HepG2 (cell line): ENCODE results near the gene MRPL51. TPM values are rescaled to one million over a fixed set of nuclear protein-coding genes. Genes with fewer than 3 reads are reported as not detected.

Experiments
- CEBPG ChIP-seq: IDR thresholded peaks from 2 replicates; pipeline ENCODE4 v1.6.1; 2016
- LCORL ChIP-seq, 2 experiments: fragments of 450-650 bp in 1 of 2; sonication (generic) in 1 of 2; formaldehyde crosslinking in 1 of 2; IDR thresholded peaks; 2 replicates each; pipeline versions ENCODE4 v1.5.0 to v1.6.1; 2017 to 2020; ENCODE audit warnings: antibody characterized with exemption in 1 of 2, missing genetic modification reagents in 1 of 2
- MIER2 ChIP-seq: IDR thresholded peaks from 2 replicates; pipeline ENCODE4 v1.6.1; 2016; ENCODE audit warnings: missing biosample characterization, missing genetic modification reagents
- NR2F2 ChIP-seq: IDR thresholded peaks from 2 replicates; pipeline ENCODE4 v1.6.1; 2012; ENCODE audit warnings: low read depth, inconsistent platforms, borderline replicate concordance
- REL ChIP-seq: sonication (generic); formaldehyde crosslinking; conservative IDR thresholded peaks from 2 replicates; pipeline ENCODE4 v1.8.0; 2022; ENCODE audit warnings: mild to moderate bottlenecking, missing genetic modification reagents, moderate library complexity
- SP2 ChIP-seq: sonication (generic); formaldehyde crosslinking; IDR thresholded peaks from 2 replicates; pipeline ENCODE4 v1.5.1; 2020; ENCODE audit warnings: mild to moderate bottlenecking, missing genetic modification reagents
- SRY ChIP-seq: sonication (generic); formaldehyde crosslinking; IDR thresholded peaks from 2 replicates; pipeline ENCODE4 v1.8.0; 2022; ENCODE audit warnings: mild to moderate bottlenecking, missing genetic modification reagents
- TCF7 ChIP-seq: sonication (generic); IDR thresholded peaks from 2 replicates; pipeline ENCODE4 v1.6.1; 2016; ENCODE audit warnings: antibody characterized with exemption, low read depth
- ZMAT3 ChIP-seq: sonication (generic); formaldehyde crosslinking; conservative IDR thresholded peaks from 2 replicates; pipeline ENCODE4 v1.7.0; 2021; ENCODE audit warnings: missing genetic modification reagents
- ZNF383 ChIP-seq: sonication (generic); formaldehyde crosslinking; IDR thresholded peaks from 2 replicates; pipeline ENCODE4 v1.4.0; 2020; ENCODE audit warnings: missing genetic modification reagents, mild to moderate bottlenecking, borderline replicate concordance
- ZNF547 ChIP-seq: sonication (generic); formaldehyde crosslinking; IDR thresholded peaks from 2 replicates; pipeline ENCODE4 v1.5.1; 2020; ENCODE audit warnings: mild to moderate bottlenecking, missing genetic modification reagents
- ZNF713 ChIP-seq: sonication (generic); formaldehyde crosslinking; IDR thresholded peaks from 2 replicates; pipeline ENCODE4 v1.4.0; 2020; ENCODE audit warnings: mild to moderate bottlenecking, missing genetic modification reagents
- polyA plus RNA-seq, 8 experiments: library from polyadenylated mRNA; depleted of rRNA in 3 of 8; stranded (reverse) in 7 of 8; unstranded in 1 of 8; fragments of >200 nt; fragmentation: Illumina TruSeq in 4 of 8; extraction: Trizol in 4 of 8; gene quantifications; 2 replicates each; pipeline versions ENCODE4 v1.2.1 to v1.2.3, GENCODE V29; 2011 to 2016; ENCODE audit warnings: low read depth in 4 of 8, missing spikeins in 1 of 8, mixed read lengths in 1 of 8; ENCODE audit not compliant: insufficient read depth in 1 of 8
- total RNA-seq, 5 experiments: library from RNA; depleted of rRNA; stranded (reverse); fragments of >200 nt; fragmentation: Illumina TruSeq; extraction: Trizol; gene quantifications; 2 replicates each; pipeline ENCODE4 v1.2.3, GENCODE V29; 2016; ENCODE audit warnings: low read depth in 1 of 5
- TF ChIP-seq, protein P1 (sequence below): sonication (generic); formaldehyde crosslinking; IDR thresholded peaks from 2 replicates; pipeline ENCODE4 v1.4.0; 2020; ENCODE audit warnings: mild to moderate bottlenecking, missing genetic modification reagents
- TF ChIP-seq, protein P2 (sequence below): IDR thresholded peaks from 2 replicates; pipeline ENCODE4 v1.6.1; 2016; ENCODE audit warnings: control low read depth
- TF ChIP-seq, protein P3 (sequence below): sonication (generic); formaldehyde crosslinking; IDR thresholded peaks from 2 replicates; pipeline ENCODE4 v1.4.0; 2020; ENCODE audit warnings: mild to moderate bottlenecking, missing genetic modification reagents
- TF ChIP-seq, protein P4 (sequence below): sonication (generic); formaldehyde crosslinking; IDR thresholded peaks from 2 replicates; pipeline ENCODE4 v1.4.0; 2020; ENCODE audit warnings: missing genetic modification reagents
- TF ChIP-seq, protein P5 (sequence below): IDR thresholded peaks from 2 replicates; pipeline ENCODE4 v1.6.1; 2016

MRPL51 gene
- total and polyA plus RNA-seq, 2 of the 13 experiments (the other 11 are each of a cell fraction or from before 2014, with no cell fraction given): 64.8 to 278 TPM

DNA sequence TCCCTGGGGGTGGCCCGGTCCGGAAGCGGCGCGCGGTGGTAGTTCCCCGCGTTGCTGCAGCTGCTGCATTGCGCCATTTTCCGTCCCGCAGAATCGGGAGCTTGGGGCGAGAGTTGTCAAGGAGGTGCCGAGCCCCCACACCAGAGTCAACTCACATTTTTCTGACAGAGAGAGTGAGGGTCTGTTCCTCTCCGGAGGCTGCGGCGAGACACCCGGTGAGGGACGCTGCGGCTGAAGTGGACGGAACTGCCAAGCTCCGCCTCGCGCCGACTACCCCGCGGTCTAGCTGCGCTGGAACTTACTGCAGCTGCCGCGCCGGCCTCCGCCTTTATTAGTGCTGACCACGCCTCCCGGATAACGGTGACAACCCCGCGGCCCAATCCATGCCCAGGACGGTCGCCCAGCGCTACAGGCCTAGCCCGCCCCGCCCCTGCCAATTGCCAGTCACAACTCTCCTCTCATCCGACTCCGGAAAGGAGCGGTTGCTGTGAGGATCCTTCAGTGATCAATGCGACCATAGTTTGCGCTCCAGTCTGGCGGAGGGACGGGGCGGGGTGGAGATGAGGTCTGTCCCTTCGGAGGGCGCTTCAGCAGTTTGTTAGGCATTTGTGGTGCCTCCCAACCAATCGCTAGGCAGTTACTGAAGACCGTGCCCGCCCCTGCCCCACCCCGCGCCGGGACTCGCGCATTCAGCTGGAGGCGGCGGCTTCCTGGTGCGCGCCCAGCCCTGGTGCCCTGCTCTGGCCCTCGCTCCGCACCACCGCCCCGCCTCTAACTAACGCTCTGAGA is 22.5 kb downstream of the MRPL51 start, which contains the start of gene VAMP1 (continued):
- TF ChIP-seq, protein P1, sequence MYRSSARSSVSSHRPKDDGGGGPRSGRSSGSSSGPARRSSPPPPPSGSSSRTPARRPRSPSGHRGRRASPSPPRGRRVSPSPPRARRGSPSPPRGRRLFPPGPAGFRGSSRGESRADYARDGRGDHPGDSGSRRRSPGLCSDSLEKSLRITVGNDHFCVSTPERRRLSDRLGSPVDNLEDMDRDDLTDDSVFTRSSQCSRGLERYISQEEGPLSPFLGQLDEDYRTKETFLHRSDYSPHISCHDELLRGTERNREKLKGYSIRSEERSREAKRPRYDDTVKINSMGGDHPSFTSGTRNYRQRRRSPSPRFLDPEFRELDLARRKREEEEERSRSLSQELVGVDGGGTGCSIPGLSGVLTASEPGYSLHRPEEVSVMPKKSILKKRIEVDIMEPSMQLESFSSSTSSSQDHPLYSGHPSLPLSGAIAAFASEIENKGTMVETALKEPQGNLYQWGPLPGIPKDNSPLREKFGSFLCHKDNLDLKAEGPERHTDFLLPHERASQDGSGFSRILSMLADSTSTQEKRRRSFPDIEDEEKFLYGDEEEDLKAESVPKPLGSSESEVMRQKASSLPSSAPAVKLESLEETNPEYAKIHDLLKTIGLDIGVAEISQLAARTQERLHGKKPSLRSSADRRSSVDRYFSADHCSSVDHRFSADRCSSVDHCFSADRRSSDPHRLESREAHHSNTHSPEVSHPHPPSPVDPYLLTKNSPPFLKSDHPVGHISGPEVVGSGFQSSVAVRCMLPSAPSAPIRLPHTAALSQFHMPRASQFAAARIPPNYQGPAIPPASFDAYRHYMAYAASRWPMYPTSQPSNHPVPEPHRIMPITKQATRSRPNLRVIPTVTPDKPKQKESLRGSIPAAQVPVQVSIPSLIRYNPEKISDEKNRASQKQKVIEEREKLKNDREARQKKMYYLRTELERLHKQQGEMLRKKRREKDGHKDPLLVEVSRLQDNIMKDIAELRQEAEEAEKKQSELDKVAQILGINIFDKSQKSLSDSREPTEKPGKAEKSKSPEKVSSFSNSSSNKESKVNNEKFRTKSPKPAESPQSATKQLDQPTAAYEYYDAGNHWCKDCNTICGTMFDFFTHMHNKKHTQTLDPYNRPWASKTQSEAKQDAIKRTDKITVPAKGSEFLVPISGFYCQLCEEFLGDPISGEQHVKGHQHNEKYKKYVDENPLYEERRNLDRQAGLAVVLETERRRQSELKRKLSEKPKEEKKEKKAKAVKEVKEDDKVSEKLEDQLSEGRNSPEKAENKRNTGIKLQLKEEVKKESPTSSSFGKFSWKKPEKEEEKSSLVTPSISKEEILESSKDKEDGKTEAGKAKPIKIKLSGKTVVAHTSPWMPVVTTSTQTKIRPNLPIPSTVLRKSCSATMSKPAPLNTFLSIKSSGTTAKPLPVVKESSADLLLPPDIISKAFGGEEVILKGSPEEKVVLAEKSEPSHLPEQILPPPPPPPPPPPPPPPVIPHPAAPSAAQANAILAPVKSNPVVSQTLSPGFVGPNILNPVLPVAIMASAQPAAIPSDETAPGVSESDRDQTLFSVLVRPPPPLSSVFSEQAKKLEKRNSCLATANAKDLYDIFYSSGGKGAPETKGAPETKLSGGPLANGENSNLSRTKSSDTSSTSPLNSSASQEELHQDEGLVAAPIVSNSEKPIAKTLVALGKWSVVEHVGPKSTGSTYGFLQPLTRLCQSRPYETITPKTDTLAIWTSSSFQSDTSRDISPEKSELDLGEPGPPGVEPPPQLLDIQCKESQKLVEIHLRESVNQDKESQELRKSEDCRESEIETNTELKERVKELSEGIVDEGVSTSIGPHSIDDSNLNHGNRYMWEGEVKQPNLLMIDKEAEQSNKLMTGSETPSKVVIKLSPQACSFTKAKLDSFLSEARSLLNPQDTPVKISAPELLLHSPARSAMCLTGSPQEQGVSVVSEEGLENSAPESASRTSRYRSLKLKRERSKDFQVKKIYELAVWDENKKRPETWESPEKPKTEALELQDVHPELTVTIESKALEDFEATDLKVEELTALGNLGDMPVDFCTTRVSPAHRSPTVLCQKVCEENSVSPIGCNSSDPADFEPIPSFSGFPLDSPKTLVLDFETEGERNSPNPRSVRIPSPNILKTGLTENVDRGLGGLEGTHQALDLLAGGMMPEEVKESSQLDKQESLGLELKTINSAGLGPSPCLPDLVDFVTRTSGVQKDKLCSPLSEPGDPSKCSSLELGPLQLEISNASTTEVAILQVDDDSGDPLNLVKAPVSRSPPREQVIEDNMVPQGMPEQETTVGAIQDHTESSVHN (CRISPR knock-in tag): no peak
- TF ChIP-seq, protein P2, sequence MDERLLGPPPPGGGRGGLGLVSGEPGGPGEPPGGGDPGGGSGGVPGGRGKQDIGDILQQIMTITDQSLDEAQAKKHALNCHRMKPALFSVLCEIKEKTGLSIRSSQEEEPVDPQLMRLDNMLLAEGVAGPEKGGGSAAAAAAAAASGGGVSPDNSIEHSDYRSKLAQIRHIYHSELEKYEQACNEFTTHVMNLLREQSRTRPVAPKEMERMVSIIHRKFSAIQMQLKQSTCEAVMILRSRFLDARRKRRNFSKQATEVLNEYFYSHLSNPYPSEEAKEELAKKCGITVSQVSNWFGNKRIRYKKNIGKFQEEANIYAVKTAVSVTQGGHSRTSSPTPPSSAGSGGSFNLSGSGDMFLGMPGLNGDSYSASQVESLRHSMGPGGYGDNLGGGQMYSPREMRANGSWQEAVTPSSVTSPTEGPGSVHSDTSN (CRISPR knock-in tag): peak; percentile 87
- TF ChIP-seq REL (CRISPR knock-in tag) (no peak), ZNF547 (peak; percentile 76), SRY (CRISPR knock-in tag) (no peak), LCORL (IDR thresholded peaks at IDR 0.05) (no peak), LCORL (CRISPR knock-in tag; IDR thresholded peaks at IDR 0.05) (peak; percentile 73), NR2F2 (peak; percentile 21; the same call in 1 of the 2 replicates), ZNF383 (CRISPR knock-in tag) (no peak), ZNF713 (CRISPR knock-in tag) (no peak), SP2 (CRISPR knock-in tag) (peak; percentile 96), CEBPG (peak; percentile 73), ZMAT3 (CRISPR knock-in tag) (peak; percentile 87), MIER2 (CRISPR knock-in tag) (peak; percentile 35; the same call in 1 of the 2 replicates), TCF7 (no peak)
- TF ChIP-seq, protein P3, sequence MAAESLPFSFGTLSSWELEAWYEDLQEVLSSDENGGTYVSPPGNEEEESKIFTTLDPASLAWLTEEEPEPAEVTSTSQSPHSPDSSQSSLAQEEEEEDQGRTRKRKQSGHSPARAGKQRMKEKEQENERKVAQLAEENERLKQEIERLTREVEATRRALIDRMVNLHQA: no peak
- TF ChIP-seq, protein P4, sequence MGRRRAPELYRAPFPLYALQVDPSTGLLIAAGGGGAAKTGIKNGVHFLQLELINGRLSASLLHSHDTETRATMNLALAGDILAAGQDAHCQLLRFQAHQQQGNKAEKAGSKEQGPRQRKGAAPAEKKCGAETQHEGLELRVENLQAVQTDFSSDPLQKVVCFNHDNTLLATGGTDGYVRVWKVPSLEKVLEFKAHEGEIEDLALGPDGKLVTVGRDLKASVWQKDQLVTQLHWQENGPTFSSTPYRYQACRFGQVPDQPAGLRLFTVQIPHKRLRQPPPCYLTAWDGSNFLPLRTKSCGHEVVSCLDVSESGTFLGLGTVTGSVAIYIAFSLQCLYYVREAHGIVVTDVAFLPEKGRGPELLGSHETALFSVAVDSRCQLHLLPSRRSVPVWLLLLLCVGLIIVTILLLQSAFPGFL (CRISPR knock-in tag): no peak
- TF ChIP-seq, protein P5, sequence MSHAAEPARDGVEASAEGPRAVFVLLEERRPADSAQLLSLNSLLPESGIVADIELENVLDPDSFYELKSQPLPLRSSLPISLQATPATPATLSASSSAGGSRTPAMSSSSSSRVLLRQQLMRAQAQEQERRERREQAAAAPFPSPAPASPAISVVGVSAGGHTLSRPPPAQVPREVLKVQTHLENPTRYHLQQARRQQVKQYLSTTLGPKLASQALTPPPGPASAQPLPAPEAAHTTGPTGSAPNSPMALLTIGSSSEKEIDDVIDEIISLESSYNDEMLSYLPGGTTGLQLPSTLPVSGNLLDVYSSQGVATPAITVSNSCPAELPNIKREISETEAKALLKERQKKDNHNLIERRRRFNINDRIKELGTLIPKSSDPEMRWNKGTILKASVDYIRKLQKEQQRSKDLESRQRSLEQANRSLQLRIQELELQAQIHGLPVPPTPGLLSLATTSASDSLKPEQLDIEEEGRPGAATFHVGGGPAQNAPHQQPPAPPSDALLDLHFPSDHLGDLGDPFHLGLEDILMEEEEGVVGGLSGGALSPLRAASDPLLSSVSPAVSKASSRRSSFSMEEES (CRISPR knock-in tag): 0 out of 2 replicates have a peak, but pooled peaks have one; percentile 7
